Cardiac muscle cell (in vitro differentiated cells and primary cell): ENCODE measurements around the gene UFC1. TPM values are rescaled to one million over a fixed set of nuclear protein-coding genes. Genes with fewer than 3 reads are reported as not detected.
A peak's percentile ranks its signal among the peaks of the same experiment; 100 is the strongest.

Experiments used
- DNase-seq, 2 donors: peaks; one replicate each; pipeline versions ENCODE4 v3.0.0 to v3.0.0-alpha.2; 2010 to 2017; ENCODE audit warnings: low read depth in 1 of 2, low spot score in 1 of 2
- H3K27ac ChIP-seq: fragments of 200-600 bp; sonication (generic); 2 replicates; pipeline ENCODE4 v1.5.1; 2016
- H3K27me3 ChIP-seq: fragments of 200-600 bp; sonication (generic); 2 replicates; pipeline ENCODE4 v1.6.0; 2016; ENCODE audit warnings: control low read depth
- H3K36me3 ChIP-seq: fragments of 200-600 bp; sonication (generic); 2 replicates; pipeline ENCODE4 v1.5.1; 2016; ENCODE audit warnings: control low read depth
- H3K4me1 ChIP-seq: fragments of 200-600 bp; sonication (generic); 2 replicates; pipeline ENCODE4 v1.8.1; 2017; ENCODE audit warnings: low read depth, mild to moderate bottlenecking, mixed run types
- H3K4me3 ChIP-seq: fragments of 200-600 bp; sonication (generic); 2 replicates; pipeline ENCODE4 v1.5.1; 2016; ENCODE audit warnings: mild to moderate bottlenecking
- H3K9me3 ChIP-seq: fragments of 200-600 bp; sonication (generic); 2 replicates; pipeline ENCODE4 v1.5.1; 2017; ENCODE audit warnings: low read depth, mild to moderate bottlenecking, control low read depth
- CTCF ChIP-seq: IDR thresholded peaks from 2 replicates; pipeline ENCODE4 v1.5.1; 2012; ENCODE audit warnings: low read depth, mild to moderate bottlenecking, low read length
- polyA plus RNA-seq: library from polyadenylated mRNA; unstranded; fragments of >200 nt; fragmentation: Nextera tagmentation; extraction: Ambion mirVana; gene quantifications from 2 replicates; pipeline ENCODE4 v1.2.1, GENCODE V29; 2016
- total RNA-seq: library from RNA; depleted of rRNA; stranded (reverse); fragments of >200 nt; gene quantifications from 2 replicates; pipeline ENCODE4 v1.2.3, GENCODE V29; 2016

UFC1 gene
- total and polyA plus RNA-seq, 2 experiments from 2014 or later: 51.2 to 122 TPM

GRCh38 chr1:161130266-161130665, 23.5 kb upstream of the UFC1 start:
- H3K27ac ChIP-seq: no peak overlapping the region

DNA sequence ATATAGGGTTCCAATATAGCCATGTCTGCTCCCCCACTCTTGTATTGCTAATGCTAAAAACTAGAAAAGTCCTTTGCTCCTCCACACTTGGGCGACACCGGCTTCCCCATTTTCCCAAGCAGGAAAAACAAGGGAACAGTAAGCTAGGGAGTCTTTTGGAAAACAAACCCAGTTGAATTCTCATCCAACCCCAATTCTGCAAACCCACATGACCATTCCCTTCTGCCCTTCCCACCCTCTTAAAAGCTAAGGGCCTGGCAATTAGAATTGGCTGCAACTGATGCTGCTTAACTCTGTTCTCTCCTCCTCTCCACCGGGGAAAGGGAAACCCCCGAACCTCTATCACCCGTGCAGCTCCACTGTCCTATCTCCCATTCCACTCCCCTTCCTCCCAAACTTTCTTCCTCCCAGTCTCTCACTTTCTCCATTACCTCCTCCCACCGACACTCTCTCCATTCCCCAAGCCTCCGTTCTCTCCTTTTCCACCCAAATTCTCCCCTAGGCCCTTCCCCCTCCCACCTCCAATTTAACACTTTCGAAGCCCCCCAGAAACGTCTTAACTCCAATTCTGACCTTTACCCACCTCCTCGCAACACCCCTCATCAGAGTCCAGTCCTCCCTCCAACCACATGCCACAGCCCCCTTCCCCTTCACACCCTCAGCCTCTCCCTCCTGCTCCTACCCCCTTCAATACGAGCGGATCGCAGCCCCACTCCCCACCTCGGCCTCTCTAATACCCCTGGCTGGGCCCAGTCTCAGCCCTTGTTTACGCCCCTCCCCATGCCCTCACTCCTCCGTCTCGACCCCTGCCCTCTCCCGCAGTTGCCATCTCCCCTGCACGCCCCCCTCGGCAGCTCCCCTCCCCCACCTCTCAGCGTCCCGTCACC, 22.0 kb upstream of the UFC1 start:
- no peak for TF ChIP-seq CTCF
- peak in 1 of 2 donors; percentile 64 for DNase-seq
- no peaks in the 10 kb centered on the region for H3K27me3 ChIP-seq
- peaks cover 30% of the 10 kb centered on the region for H3K4me1 ChIP-seq
- no peaks in the 10 kb centered on the region for H3K36me3 ChIP-seq
- H3K9me3 ChIP-seq: no peaks in the 10 kb centered on the region
- peak overlapping the region; percentile 97 for H3K27ac ChIP-seq
- H3K4me3 ChIP-seq: peak overlapping the region; percentile 60

More at GRCh38 chr1:161130266-161130665, 23.5 kb upstream of the UFC1 start:
- Histone ChIP-seq H3K36me3 (no peaks in the 10 kb centered on the region), H3K27me3 (no peaks in the 10 kb centered on the region), H3K9me3 (no peaks in the 10 kb centered on the region), H3K4me3 (no peak overlapping the region), H3K4me1 (peaks cover 30% of the 10 kb centered on the region)
- no peak for DNase-seq
- TF ChIP-seq CTCF: no peak

DNA sequence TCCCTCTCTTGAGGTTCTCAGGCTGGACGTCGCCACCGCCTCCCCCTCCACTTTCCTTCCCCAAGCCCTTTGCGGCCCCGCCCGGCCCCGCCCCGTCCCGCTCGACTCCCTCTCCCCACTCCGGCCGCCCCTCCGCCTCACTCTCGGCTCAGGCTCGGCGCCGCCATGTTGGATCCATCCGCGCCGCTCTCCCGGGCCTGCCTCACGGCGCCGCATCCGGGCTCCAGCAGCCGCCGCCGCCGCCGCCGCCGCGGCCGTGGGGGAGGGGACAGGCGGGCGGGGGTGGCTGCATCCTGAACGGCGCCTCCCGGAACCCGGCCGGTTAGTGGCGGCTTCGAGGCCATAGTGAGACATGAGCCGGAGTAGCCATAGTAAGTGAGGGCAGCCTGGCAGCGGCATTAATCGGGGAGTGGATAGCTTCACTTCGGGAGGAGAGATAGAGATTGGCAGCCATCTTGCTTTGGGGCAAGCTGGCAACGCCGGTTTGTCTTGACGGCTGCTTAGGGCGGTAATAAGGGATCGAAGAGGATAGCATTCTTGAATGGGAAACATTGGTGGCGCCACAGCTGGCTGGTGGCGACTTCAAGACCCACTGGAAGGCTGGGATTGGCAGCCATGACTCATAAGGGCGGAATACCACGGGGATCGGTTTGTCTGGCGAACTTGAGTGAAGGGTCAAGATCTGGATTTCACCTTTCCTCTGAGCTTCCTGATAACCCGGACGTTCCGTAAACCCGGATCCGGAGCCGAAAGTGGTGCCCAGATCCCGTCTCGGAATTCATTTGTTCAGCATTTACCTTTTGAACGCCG, 21.2 kb upstream of the UFC1 start, which contains the start of gene DEDD:
Gene DEDD (minus strand): TSS at position 258 of the 810 bp plus-strand sequence. CDS start 8,205 bp downstream, outside the sequence.
- Histone ChIP-seq H3K4me3 (peak within 1 kb of the TSS; percentile 60), H3K9me3 (no peaks in the 10 kb centered on the region), H3K27me3 (no peaks in the 10 kb centered on the region), H3K4me1 (peaks cover 30% of the 10 kb centered on the region), H3K27ac (peak within 1 kb of the TSS; percentile 97), H3K36me3 (no peaks in the 10 kb centered on the region)
- TF ChIP-seq CTCF: no peak
- peak; percentile 96 to 98 for DNase-seq

- Histone ChIP-seq H3K4me1 (peaks cover 33% of the 10 kb centered on the region), H3K9me3 (no peaks in the 10 kb centered on the region), H3K36me3 (no peaks in the 10 kb centered on the region), H3K27me3 (no peaks in the 10 kb centered on the region), H3K4me3 (peak overlapping the region; percentile 60), H3K27ac (peak overlapping the region; percentile 97)
- TF ChIP-seq CTCF: no peak
- no peak for DNase-seq
Observed at GRCh38 chr1:161133220-161133740, 20.5 kb upstream of the UFC1 start.

GRCh38 chr1:161137881-161138280, 15.9 kb upstream of the UFC1 start:
- no peak for DNase-seq
- TF ChIP-seq CTCF: no peak
- Histone ChIP-seq H3K27me3 (no peaks in the 10 kb centered on the region), H3K4me1 (peaks cover 22% of the 10 kb centered on the region), H3K36me3 (no peaks in the 10 kb centered on the region), H3K27ac (peak overlapping the region; percentile 85), H3K9me3 (no peaks in the 10 kb centered on the region), H3K4me3 (no peak overlapping the region)
